ENCODE results near the gene FAM217A.

DNA sequence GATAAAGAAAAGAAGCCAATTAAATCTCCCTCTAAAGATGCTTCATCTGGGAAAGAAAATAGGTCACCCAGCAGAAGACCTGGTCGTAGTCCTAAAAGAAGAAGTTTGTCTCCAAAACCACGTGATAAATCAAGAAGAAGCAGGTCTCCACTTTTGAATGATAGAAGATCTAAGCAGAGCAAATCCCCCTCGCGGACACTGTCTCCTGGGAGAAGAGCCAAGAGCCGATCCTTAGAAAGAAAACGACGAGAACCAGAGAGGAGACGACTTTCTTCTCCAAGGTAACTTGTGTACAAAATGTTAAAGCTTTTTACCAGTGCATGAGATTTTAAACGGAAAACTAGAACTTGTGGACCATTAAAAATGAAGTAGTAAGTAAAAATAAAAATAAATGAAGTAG, 46.5 kb downstream of the FAM217A start:
- TF ChIP-seq, protein P1, sequence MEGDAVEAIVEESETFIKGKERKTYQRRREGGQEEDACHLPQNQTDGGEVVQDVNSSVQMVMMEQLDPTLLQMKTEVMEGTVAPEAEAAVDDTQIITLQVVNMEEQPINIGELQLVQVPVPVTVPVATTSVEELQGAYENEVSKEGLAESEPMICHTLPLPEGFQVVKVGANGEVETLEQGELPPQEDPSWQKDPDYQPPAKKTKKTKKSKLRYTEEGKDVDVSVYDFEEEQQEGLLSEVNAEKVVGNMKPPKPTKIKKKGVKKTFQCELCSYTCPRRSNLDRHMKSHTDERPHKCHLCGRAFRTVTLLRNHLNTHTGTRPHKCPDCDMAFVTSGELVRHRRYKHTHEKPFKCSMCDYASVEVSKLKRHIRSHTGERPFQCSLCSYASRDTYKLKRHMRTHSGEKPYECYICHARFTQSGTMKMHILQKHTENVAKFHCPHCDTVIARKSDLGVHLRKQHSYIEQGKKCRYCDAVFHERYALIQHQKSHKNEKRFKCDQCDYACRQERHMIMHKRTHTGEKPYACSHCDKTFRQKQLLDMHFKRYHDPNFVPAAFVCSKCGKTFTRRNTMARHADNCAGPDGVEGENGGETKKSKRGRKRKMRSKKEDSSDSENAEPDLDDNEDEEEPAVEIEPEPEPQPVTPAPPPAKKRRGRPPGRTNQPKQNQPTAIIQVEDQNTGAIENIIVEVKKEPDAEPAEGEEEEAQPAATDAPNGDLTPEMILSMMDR (IDR thresholded peaks at IDR 0.05; ENCODE audit: low read depth, low read length), result no peak
- no peak for TF ChIP-seq EZH2phosphoT487 (IDR thresholded peaks at IDR 0.05; ENCODE audit: low read depth)

Data from OCI-LY3 (cell line).